KOPT-K1 (cell line): ENCODE results near the gene CMPK1.

Experiments used
- H3K27ac ChIP-seq: fragments of 200-600 bp; sonication (generic); 2 replicates; pipeline ENCODE4 v1.5.1; 2016; ENCODE audit warnings: antibody characterized with exemption, mild to moderate bottlenecking, low read depth, low read length; ENCODE audit not compliant: poor library complexity, severe bottlenecking
- H3K36me3 ChIP-seq: fragments of 200-600 bp; sonication (generic); 2 replicates; pipeline ENCODE4 v1.5.1; 2017; ENCODE audit warnings: antibody characterized with exemption, mild to moderate bottlenecking, low read length, moderate library complexity; ENCODE audit not compliant: insufficient read depth
- H3K9me3 ChIP-seq: fragments of 200-600 bp; sonication (generic); 2 replicates; pipeline ENCODE4 v1.5.1; 2017; ENCODE audit warnings: antibody characterized with exemption, low read length, mild to moderate bottlenecking; ENCODE audit not compliant: insufficient read depth, poor library complexity, severe bottlenecking

Gene CMPK1

DNA sequence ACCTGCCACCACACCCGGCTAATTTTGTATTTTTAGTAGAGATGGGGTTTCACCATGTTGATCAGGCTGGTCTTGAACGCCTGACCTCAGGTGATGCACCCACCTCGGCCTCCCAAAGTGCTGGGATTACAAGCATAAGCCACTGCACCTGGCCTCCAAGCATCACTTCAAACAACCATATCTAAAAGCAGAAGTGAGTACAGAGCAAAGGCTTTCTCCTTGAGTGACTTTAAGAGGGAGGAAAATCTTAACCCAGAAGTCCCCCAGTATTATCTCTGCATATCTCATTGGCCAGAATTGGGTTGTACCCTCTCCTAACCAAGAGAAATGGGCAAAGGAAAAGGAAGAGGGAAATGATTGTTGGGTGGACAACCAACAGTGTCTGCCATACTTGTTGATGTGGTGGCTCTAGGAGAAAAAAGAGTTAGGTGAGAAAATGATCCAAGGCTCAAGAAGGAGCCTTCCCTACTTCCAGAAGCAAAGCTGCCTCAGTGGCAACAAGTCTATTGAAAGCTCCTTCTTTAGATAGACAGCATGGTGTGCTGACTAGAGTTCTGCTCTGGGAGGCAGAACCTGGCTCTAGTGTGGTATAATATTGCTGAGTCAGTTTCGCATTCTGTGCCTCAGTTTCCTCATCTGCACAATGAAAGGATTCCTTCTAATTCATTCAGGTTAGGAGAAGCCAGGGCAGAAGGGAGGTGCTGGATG is 65.7 kb downstream of the CMPK1 start:
- no peak overlapping the region for H3K27ac ChIP-seq
- no peaks in the 10 kb centered on the region for H3K9me3 ChIP-seq
- H3K36me3 ChIP-seq = no peaks in the 10 kb centered on the region

DNA sequence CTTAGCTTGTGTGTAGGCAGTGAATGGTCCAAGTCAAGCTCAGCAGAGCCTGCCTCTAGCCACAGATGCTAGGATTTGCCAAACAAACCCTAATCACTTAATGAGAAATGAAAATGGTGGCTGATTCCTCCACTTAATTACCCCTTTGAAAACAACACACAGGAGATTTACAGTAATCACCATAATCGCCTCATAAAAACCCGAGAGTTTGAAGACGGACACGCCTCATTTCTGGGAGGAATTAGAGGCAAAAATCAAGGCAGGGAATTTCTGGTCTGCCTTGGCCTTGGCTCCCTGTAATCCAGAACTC is 66.2 kb downstream of the CMPK1 start:
- H3K27ac ChIP-seq = no peak overlapping the region
- H3K9me3 ChIP-seq = no peaks in the 10 kb centered on the region
- no peaks in the 10 kb centered on the region for H3K36me3 ChIP-seq

DNA sequence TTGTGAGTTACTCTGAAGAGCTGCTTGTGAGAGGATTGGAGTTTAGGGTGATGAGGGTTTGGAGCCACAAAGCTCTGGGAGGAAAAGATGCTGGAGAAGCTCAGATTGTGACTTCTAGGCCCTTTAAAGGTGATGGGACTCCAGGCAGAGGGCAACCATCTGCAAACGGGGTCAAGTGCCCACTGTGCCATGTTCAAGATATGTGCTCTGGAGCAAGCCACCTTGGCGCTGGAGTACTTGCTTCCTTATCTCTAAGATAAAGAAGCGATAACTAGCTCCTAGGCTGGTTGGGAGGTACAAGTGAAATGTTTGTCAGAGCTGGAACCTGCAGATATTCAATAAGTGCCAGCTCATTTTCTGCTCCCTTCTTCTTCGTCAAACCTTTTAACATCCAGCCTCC is 68.2 kb downstream of the CMPK1 start:
- no peaks in the 10 kb centered on the region for H3K36me3 ChIP-seq
- no peaks in the 10 kb centered on the region for H3K9me3 ChIP-seq
- H3K27ac ChIP-seq = no peak overlapping the region

DNA sequence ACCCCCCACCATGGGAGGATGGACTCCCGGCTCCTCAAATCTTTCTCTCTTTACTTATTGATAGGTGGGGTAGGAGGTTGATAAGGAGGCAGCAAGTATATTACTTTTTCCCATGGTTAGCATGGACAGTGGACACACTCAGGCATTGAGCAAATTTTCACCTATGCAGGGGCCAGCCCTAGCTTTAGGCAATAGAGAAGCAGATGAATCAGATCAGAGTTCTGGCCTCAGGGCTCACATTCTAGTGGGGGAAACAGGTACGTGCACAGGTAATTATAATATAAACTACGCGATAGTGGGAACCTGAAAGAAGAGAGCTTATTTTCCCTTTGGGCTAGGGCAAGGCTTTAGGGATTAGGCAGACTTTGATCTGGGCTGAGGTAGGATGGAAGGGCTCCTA is 69.0 kb downstream of the CMPK1 start:
- H3K36me3 ChIP-seq = no peaks in the 10 kb centered on the region
- H3K9me3 ChIP-seq = no peaks in the 10 kb centered on the region
- H3K27ac ChIP-seq = no peak overlapping the region

DNA sequence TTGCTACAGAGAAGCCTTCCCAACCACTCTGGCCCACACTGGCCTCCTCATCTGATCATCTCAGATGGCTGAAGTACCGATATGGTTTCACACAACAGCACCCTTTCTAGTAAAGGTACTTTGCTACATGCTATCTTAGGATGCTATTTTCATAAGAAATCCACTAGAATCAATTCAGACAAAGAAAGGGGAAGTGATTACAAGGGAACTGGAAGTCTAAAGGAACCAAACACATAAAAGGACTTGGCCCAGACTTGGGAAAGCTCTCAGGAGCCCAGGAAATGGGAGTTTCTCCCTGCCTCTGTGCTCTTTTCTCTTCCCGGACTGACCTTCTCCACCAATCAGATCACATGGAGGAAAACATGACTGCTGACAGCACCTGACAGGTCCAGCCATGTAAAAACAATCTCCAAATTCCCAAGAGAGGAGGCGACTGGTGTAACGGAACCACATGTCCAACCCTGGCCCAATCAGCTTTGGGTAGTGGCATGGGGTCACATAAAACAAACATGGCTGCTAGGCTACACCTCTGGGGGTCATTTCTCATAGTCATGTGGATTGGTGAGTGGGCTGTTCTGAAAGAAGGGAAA is 69.8 kb downstream of the CMPK1 start:
- Histone ChIP-seq H3K9me3 (no peaks in the 10 kb centered on the region), H3K36me3 (no peaks in the 10 kb centered on the region), H3K27ac (no peak overlapping the region)

DNA sequence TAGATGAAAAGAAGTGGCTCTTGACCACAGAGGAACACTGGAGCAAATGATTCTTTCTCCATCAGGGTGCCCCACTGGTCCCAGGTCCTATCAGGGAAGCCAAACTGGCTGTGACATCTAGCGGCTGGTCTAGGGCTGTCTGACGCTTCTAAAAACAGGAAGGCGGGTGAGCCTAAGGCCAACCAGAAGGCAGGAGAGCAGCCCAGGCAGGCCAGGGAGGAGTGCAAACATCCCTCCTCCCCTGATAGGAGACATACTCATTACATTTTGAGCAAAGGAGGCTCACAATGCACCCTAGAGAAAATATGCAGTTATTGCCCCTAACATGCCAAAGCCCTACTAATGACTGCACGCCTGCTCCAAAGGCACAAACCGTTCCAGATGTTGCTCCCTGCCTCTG is 72.1 kb downstream of the CMPK1 start:
- no peak overlapping the region for H3K27ac ChIP-seq
- no peaks in the 10 kb centered on the region for H3K36me3 ChIP-seq
- no peaks in the 10 kb centered on the region for H3K9me3 ChIP-seq

DNA sequence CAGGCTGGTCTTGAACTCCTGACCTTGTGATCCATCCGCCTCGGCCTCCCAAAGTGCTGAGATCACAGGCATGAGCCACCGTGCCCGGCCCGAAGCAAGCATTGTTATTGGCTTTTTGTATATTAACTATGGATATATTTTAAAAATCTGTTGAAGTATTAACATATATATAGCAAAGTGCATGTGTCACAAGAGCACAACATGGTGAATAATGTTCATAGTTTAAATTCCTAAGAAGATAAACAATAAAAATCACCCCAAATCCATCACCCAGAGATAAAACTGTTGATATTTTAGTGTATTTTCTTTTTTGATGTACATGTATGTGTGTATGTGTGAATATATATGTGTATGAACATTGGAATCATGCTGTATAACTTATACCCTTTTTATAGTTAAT is 73.4 kb downstream of the CMPK1 start:
- no peaks in the 10 kb centered on the region for H3K36me3 ChIP-seq

DNA sequence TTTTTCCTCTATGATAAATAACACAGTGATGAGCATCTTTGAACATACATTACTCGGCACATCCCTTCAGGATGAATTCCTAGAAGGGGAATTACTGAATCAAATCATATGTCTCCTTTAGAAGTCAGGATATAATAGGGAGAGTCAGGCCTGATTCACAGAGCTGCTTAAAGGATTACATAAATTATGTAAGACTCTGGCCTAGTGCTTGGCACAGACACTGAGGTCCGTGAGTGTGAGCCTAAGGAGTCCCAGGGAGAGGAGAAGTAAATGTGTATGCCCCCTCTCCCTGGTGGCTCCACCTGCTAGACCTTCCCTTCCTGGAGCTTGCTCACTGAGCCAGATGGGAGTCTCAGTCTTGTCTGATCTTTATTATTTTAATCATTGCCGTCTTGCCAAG is 73.9 kb downstream of the CMPK1 start:
- no peak overlapping the region for H3K27ac ChIP-seq

More for the DNA sequence above, 73.4 kb downstream of the CMPK1 start:
- H3K27ac ChIP-seq = no peak overlapping the region
- no peaks in the 10 kb centered on the region for H3K9me3 ChIP-seq

DNA sequence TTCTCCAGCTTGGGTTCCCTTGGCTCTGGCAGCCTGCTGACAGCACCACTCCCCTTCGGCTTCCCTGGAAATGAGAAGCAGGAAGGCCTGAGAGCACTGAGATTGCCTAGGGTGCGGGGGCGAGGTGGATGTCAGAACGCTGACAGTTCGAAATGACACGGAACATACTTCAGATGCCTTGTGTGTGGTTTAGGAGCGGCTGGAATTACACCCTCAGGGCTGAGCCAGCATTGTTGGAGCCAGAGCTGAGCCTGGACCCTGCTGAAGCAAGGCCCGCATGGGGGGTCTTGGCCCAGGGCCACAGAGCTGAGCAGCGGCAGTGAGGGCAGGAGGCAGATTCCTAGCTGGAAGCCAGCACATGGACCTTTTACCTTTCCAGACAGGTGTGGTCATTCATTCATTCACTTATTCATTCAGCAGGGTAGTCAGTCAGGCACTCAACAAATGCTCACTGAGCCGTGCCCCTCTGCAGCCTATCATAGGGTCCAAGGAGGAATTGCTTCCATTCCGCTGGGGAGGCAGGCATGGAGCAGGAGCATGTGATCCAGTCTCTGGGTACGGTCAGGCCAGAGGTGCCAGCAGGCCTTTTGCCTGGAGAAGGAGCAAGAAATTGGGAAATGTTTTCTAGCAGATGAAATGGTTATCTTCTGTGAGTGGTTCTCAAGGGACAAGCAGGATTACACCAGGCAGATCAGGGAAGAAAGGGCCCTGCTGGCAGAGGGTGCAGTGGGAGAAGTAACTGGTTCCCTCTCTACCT is 75.9 kb downstream of the CMPK1 start:
- Histone ChIP-seq H3K27ac (no peak overlapping the region), H3K36me3 (no peaks in the 10 kb centered on the region), H3K9me3 (no peaks in the 10 kb centered on the region)

More for the DNA sequence above, 73.9 kb downstream of the CMPK1 start:
- H3K36me3 ChIP-seq = no peaks in the 10 kb centered on the region
- no peaks in the 10 kb centered on the region for H3K9me3 ChIP-seq

DNA sequence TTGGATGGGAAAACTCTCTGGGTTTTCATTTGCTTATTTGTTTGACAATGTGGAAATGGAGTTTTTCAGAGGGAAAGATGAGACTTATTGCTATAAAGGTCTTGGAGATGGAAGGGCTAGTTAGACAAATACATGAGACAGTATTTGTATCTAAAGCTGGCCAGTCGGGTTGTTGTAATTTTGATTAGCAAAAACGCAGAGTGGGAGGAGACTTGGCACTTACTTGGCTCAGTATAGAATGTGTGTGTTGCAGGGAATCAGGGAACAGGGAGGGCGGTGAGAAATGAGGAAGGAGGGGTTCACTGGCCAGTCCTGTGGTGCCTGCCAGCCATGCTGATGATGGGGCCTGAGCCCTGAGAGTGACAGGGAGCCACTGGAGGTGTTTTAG is 76.5 kb downstream of the CMPK1 start:
- Histone ChIP-seq H3K27ac (no peak overlapping the region), H3K9me3 (no peaks in the 10 kb centered on the region), H3K36me3 (no peaks in the 10 kb centered on the region)

DNA sequence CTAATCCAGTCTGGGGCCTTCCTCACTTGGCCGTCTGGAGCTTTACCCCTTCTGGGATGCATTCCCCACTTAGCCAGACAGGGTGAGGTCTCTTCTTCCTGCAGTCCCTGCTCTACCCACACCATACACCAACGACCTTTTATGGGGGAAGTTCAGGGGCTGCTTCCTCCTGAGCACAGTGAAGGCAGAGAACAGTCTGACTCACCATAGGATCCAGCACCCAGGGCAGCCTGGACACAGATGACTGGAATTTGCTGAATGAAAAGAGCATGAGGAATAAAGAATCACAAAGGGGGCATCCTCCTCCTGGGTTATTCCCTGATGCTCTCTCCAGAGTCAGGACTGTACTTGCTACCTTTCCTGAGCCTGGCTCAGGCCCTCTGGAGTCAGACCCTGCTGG is 77.8 kb downstream of the CMPK1 start:
- Histone ChIP-seq H3K9me3 (no peaks in the 10 kb centered on the region), H3K27ac (no peak overlapping the region), H3K36me3 (no peaks in the 10 kb centered on the region)

DNA sequence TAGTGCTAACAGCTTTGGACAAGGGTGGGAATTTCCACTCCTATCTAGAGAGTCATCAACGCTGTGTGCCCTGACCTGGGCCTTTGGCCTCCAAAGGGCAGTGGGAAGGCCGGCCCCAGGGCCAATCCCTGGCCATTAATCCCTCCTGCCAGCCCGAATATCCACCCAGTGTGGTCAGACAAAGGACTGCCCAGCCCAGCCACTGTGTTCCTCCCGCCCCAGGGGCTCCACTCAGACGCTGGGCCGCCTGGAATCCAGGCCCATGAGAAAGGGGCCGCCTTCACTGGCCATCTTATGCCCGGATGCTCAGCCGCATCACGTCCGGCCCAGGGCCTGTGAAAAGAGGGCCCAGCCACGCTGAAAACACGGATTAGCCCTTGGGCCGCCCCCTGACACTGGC is 78.8 kb downstream of the CMPK1 start:
- H3K36me3 ChIP-seq = no peaks in the 10 kb centered on the region
- H3K27ac ChIP-seq = no peak overlapping the region
- no peaks in the 10 kb centered on the region for H3K9me3 ChIP-seq

DNA sequence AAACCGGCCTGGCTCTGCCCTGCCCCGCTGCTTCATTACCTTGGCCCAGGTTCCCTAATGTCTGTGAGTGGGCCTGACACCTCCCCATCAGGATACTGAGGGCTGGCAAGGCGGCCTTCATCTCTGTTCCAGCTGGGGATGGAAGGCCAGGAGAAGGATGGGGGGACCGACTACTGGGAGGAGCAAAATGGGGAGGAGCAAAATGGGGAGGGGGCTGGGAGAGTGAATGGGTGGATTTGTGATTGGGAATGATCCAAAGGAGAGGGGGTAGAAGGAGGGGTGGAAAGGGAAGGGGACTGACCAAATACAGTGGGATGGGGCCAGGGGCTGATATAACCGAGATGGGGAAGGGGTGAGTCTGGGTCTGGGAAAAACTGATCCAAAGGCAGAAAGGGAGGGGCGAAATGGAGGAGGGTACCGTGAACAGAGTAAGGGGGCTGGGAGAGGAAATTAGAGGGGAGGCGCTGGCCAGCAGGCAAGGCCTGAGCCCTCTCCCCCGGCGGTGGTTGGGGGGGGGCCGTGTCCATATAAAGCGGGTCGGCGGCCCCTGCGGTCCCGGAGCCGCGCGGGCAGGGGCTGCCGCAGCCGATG is 82.2 kb downstream of the CMPK1 start, which contains the start of gene FOXE3:
TSS of gene FOXE3 (plus strand) at position 558 of the 591 bp plus-strand sequence. CDS start at position 589, 31 bp downstream.
- no peaks in the 10 kb centered on the region for H3K9me3 ChIP-seq
- H3K27ac ChIP-seq = no peak within 1 kb of the TSS
- no peaks in the 10 kb centered on the region for H3K36me3 ChIP-seq

DNA sequence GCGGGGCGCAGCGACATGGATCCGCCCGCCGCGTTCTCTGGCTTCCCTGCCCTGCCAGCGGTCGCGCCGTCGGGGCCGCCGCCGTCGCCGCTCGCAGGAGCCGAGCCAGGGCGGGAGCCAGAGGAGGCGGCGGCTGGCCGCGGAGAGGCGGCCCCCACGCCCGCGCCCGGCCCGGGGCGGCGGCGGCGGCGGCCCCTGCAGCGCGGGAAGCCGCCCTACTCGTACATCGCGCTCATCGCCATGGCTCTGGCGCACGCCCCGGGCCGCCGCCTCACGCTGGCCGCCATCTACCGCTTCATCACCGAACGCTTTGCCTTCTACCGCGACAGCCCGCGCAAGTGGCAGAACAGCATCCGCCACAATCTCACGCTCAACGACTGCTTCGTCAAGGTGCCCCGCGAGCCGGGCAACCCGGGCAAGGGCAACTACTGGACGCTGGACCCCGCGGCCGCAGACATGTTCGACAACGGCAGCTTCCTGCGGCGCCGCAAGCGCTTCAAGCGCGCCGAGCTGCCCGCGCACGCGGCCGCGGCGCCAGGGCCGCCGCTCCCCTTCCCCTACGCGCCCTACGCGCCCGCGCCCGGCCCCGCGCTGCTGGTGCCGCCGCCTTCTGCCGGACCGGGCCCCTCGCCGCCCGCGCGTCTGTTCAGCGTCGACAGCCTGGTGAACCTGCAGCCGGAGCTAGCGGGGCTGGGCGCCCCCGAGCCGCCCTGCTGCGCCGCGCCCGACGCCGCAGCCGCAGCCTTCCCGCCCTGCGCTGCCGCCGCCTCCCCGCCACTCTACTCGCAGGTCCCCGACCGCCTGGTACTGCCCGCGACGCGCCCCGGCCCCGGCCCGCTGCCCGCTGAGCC is 83.0 kb downstream of the CMPK1 start:
- H3K27ac ChIP-seq = no peak overlapping the region
- no peaks in the 10 kb centered on the region for H3K9me3 ChIP-seq
- no peaks in the 10 kb centered on the region for H3K36me3 ChIP-seq
